AG09319 (cell line): Measurements from ENCODE around the gene DGKD.

Experiments
- DNase-seq: peaks from one replicate; pipeline ENCODE4 v3.0.0-alpha.2; 2010; ENCODE audit warnings: low read depth; ENCODE audit errors: extremely low read depth
- CTCF ChIP-seq: IDR thresholded peaks from 2 replicates; pipeline ENCODE4 v1.5.1; 2011; ENCODE audit warnings: low read depth, mild to moderate bottlenecking, inconsistent platforms, low read length, moderate library complexity

Gene DGKD

GRCh38 chr2:233448220-233448559 lies 93.9 kb downstream of the DGKD start:
- peak; percentile 4 for TF ChIP-seq CTCF
- no peak for DNase-seq

GRCh38 chr2:233448575-233448974 lies 94.3 kb downstream of the DGKD start:
- no peak for DNase-seq
- TF ChIP-seq CTCF = no peak

- peak; percentile 86 for TF ChIP-seq CTCF
- no peak for DNase-seq
Observed at GRCh38 chr2:233449081-233449901, 95.0 kb downstream of the DGKD start.

- TF ChIP-seq CTCF = no peak
- no peak for DNase-seq
Observed at GRCh38 chr2:233449921-233450863, 95.9 kb downstream of the DGKD start.

GRCh38 chr2:233450864-233451575 lies 96.7 kb downstream of the DGKD start:
- DNase-seq = no peak
- no peak for TF ChIP-seq CTCF

GRCh38 chr2:233451950-233452349 lies 97.7 kb downstream of the DGKD start:
- no peak for TF ChIP-seq CTCF
- DNase-seq = no peak
